GM23248 (cell line): Measurements from ENCODE around the gene ZBTB8OS.

ENCODE experiments used
- EZH2 ChIP-seq: fragments of 200-600 bp; sonication (generic); IDR thresholded peaks from 2 replicates; pipeline ENCODE4 v1.6.1; 2018; ENCODE audit warnings: antibody characterized with exemption, mild to moderate bottlenecking; ENCODE audit not compliant: insufficient read depth, poor library complexity, severe bottlenecking
- EZH2phosphoT487 ChIP-seq: fragments of 200-600 bp; sonication (generic); IDR thresholded peaks from 2 replicates; pipeline ENCODE4 v1.6.1; 2018; ENCODE audit warnings: antibody characterized with exemption, moderate library complexity, mild to moderate bottlenecking, low read depth; ENCODE audit not compliant: insufficient read depth

DNA sequence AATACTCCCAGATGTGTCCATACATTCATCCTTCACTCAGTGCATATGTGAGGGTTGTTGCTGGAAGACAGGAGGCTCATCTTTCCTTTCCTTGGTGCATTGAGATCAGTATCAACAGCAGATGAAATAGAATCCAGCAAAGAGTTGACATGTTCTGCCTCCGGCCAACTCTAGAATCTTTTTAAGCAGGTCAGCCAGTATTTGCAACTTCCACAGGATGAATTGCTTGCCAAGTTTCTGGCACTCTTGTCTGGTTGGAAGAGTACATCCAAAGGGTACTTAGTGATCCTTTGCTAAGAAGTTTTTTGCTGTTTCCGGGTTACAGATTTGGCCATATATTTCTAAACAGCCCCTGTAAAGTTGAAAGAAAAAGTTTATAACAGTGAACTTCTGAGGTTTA lies 31.2 kb upstream of the ZBTB8OS start:
- no peak for TF ChIP-seq EZH2
- no peak for TF ChIP-seq EZH2phosphoT487
